HepG2 (cell line): ENCODE results near the gene TOB2. TPM values are rescaled to one million over a fixed set of nuclear protein-coding genes. Genes with fewer than 3 reads are reported as not detected.

Experiments
- BORCS8-MEF2B ChIP-seq: sonication (generic); formaldehyde crosslinking; IDR thresholded peaks from 2 replicates; pipeline ENCODE4 v1.8.0; 2022; ENCODE audit warnings: mild to moderate bottlenecking, missing genetic modification reagents
- CC2D1A ChIP-seq: sonication (generic); formaldehyde crosslinking; IDR thresholded peaks from 2 replicates; pipeline ENCODE4 v1.8.1; 2023; ENCODE audit warnings: mild to moderate bottlenecking, missing genetic modification reagents
- FOXK1 ChIP-seq: sonication (generic); formaldehyde crosslinking; IDR thresholded peaks from 2 replicates; pipeline ENCODE4 v1.4.0; 2020; ENCODE audit warnings: low read depth, missing genetic modification reagents, borderline replicate concordance
- GATAD1 ChIP-seq: IDR thresholded peaks from 2 replicates; pipeline ENCODE4 v1.6.1; 2016; ENCODE audit warnings: missing genetic modification reagents, missing compliant biosample characterization
- PHF20 ChIP-seq: sonication (generic); formaldehyde crosslinking; IDR thresholded peaks from 2 replicates; pipeline ENCODE4 v1.5.0; 2020; ENCODE audit warnings: mild to moderate bottlenecking, missing genetic modification reagents
- PLRG1 ChIP-seq: fragments of 450-650 bp; conservative IDR thresholded peaks from 2 replicates; pipeline ENCODE4 v1.6.1; 2016
- POLR2AphosphoS5 ChIP-seq: IDR thresholded peaks from 2 replicates; pipeline ENCODE4 v1.6.1; 2012; ENCODE audit warnings: low read depth, low read length
- RXRB ChIP-seq: IDR thresholded peaks from 2 replicates; pipeline ENCODE4 v1.6.1; 2016; ENCODE audit warnings: borderline replicate concordance, missing genetic modification reagents, missing compliant biosample characterization
- TBX2 ChIP-seq: sonication (generic); formaldehyde crosslinking; IDR thresholded peaks from 2 replicates; pipeline ENCODE4 v1.5.0; 2020; ENCODE audit warnings: missing genetic modification reagents, mild to moderate bottlenecking, borderline replicate concordance
- ZBTB7B ChIP-seq: sonication (generic); formaldehyde crosslinking; IDR thresholded peaks from 2 replicates; pipeline ENCODE4 v1.4.0; 2020; ENCODE audit warnings: missing genetic modification reagents
- ZNF484 ChIP-seq: sonication (generic); formaldehyde crosslinking; IDR thresholded peaks from 2 replicates; pipeline ENCODE4 v1.5.1; 2020; ENCODE audit warnings: mild to moderate bottlenecking, low read depth, missing genetic modification reagents, borderline replicate concordance
- ZNF629 ChIP-seq: sonication (generic); formaldehyde crosslinking; conservative IDR thresholded peaks from 2 replicates; pipeline ENCODE4 v1.5.0; 2020; ENCODE audit warnings: missing genetic modification reagents
- ZNF761 ChIP-seq: sonication (generic); formaldehyde crosslinking; conservative IDR thresholded peaks from 2 replicates; pipeline ENCODE4 v1.4.0; 2020; ENCODE audit warnings: mild to moderate bottlenecking, missing genetic modification reagents
- ZNF816 ChIP-seq: sonication (generic); formaldehyde crosslinking; IDR thresholded peaks from 2 replicates; pipeline ENCODE4 v1.8.0; 2022; ENCODE audit warnings: missing genetic modification reagents, mild to moderate bottlenecking, borderline replicate concordance
- ZSCAN30 ChIP-seq: sonication (generic); formaldehyde crosslinking; IDR thresholded peaks from 2 replicates; pipeline ENCODE4 v1.5.0; 2020; ENCODE audit warnings: mild to moderate bottlenecking, missing genetic modification reagents
- polyA plus RNA-seq, 8 experiments: library from polyadenylated mRNA; depleted of rRNA in 3 of 8; stranded (reverse) in 7 of 8; unstranded in 1 of 8; fragments of >200 nt; fragmentation: Illumina TruSeq in 4 of 8; extraction: Trizol in 4 of 8; gene quantifications; 2 replicates each; pipeline versions ENCODE4 v1.2.1 to v1.2.3, GENCODE V29; 2011 to 2016; ENCODE audit warnings: low read depth in 4 of 8, missing spikeins in 1 of 8, mixed read lengths in 1 of 8; ENCODE audit not compliant: insufficient read depth in 1 of 8
- total RNA-seq, 5 experiments: library from RNA; depleted of rRNA; stranded (reverse); fragments of >200 nt; fragmentation: Illumina TruSeq; extraction: Trizol; gene quantifications; 2 replicates each; pipeline ENCODE4 v1.2.3, GENCODE V29; 2016; ENCODE audit warnings: low read depth in 1 of 5
- TF ChIP-seq, protein P1 (sequence below): sonication (generic); formaldehyde crosslinking; IDR thresholded peaks from 2 replicates; pipeline ENCODE4 v1.4.0; 2020; ENCODE audit warnings: mild to moderate bottlenecking, missing genetic modification reagents, borderline replicate concordance
- TF ChIP-seq, protein P2 (sequence below): sonication (generic); formaldehyde crosslinking; IDR thresholded peaks from 2 replicates; pipeline ENCODE4 v1.4.0; 2020; ENCODE audit warnings: mild to moderate bottlenecking, missing genetic modification reagents
- TF ChIP-seq, protein P3 (sequence below): sonication (generic); formaldehyde crosslinking; IDR thresholded peaks from 2 replicates; pipeline ENCODE4 v1.5.0; 2020; ENCODE audit warnings: mild to moderate bottlenecking, missing genetic modification reagents, moderate library complexity

The TOB2 gene
- total and polyA plus RNA-seq, 2 of the 13 experiments (the other 11 are each of a cell fraction or from before 2014, with no cell fraction given): 12.2 to 13.7 TPM

- TF ChIP-seq, protein P1, sequence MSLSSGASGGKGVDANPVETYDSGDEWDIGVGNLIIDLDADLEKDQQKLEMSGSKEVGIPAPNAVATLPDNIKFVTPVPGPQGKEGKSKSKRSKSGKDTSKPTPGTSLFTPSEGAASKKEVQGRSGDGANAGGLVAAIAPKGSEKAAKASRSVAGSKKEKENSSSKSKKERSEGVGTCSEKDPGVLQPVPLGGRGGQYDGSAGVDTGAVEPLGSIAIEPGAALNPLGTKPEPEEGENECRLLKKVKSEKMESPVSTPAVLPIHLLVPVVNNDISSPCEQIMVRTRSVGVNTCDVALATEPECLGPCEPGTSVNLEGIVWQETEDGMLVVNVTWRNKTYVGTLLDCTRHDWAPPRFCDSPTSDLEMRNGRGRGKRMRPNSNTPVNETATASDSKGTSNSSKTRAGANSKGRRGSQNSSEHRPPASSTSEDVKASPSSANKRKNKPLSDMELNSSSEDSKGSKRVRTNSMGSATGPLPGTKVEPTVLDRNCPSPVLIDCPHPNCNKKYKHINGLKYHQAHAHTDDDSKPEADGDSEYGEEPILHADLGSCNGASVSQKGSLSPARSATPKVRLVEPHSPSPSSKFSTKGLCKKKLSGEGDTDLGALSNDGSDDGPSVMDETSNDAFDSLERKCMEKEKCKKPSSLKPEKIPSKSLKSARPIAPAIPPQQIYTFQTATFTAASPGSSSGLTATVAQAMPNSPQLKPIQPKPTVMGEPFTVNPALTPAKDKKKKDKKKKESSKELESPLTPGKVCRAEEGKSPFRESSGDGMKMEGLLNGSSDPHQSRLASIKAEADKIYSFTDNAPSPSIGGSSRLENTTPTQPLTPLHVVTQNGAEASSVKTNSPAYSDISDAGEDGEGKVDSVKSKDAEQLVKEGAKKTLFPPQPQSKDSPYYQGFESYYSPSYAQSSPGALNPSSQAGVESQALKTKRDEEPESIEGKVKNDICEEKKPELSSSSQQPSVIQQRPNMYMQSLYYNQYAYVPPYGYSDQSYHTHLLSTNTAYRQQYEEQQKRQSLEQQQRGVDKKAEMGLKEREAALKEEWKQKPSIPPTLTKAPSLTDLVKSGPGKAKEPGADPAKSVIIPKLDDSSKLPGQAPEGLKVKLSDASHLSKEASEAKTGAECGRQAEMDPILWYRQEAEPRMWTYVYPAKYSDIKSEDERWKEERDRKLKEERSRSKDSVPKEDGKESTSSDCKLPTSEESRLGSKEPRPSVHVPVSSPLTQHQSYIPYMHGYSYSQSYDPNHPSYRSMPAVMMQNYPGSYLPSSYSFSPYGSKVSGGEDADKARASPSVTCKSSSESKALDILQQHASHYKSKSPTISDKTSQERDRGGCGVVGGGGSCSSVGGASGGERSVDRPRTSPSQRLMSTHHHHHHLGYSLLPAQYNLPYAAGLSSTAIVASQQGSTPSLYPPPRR: peak; percentile 42; the same call in 1 of the 2 replicates
- peak; percentile 53 for TF ChIP-seq TBX2
- TF ChIP-seq ZNF629 (CRISPR knock-in tag): no peak
- TF ChIP-seq CC2D1A (CRISPR knock-in tag): no peak
- TF ChIP-seq, protein P2, sequence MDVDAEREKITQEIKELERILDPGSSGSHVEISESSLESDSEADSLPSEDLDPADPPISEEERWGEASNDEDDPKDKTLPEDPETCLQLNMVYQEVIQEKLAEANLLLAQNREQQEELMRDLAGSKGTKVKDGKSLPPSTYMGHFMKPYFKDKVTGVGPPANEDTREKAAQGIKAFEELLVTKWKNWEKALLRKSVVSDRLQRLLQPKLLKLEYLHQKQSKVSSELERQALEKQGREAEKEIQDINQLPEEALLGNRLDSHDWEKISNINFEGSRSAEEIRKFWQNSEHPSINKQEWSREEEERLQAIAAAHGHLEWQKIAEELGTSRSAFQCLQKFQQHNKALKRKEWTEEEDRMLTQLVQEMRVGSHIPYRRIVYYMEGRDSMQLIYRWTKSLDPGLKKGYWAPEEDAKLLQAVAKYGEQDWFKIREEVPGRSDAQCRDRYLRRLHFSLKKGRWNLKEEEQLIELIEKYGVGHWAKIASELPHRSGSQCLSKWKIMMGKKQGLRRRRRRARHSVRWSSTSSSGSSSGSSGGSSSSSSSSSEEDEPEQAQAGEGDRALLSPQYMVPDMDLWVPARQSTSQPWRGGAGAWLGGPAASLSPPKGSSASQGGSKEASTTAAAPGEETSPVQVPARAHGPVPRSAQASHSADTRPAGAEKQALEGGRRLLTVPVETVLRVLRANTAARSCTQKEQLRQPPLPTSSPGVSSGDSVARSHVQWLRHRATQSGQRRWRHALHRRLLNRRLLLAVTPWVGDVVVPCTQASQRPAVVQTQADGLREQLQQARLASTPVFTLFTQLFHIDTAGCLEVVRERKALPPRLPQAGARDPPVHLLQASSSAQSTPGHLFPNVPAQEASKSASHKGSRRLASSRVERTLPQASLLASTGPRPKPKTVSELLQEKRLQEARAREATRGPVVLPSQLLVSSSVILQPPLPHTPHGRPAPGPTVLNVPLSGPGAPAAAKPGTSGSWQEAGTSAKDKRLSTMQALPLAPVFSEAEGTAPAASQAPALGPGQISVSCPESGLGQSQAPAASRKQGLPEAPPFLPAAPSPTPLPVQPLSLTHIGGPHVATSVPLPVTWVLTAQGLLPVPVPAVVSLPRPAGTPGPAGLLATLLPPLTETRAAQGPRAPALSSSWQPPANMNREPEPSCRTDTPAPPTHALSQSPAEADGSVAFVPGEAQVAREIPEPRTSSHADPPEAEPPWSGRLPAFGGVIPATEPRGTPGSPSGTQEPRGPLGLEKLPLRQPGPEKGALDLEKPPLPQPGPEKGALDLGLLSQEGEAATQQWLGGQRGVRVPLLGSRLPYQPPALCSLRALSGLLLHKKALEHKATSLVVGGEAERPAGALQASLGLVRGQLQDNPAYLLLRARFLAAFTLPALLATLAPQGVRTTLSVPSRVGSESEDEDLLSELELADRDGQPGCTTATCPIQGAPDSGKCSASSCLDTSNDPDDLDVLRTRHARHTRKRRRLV (CRISPR knock-in tag): peak; percentile 82
- TF ChIP-seq BORCS8-MEF2B (CRISPR knock-in tag): peak; percentile 21; the same call in 1 of the 2 replicates
- peak; percentile 84 for TF ChIP-seq GATAD1 (CRISPR knock-in tag)
- 0 out of 2 replicates have a peak, but pooled peaks have one; percentile 38 for TF ChIP-seq ZNF761 (CRISPR knock-in tag)
- no peak for TF ChIP-seq ZNF484 (CRISPR knock-in tag)
- TF ChIP-seq PLRG1: no peak
- no peak for TF ChIP-seq PHF20 (CRISPR knock-in tag)
- no peak for TF ChIP-seq ZSCAN30 (CRISPR knock-in tag)
- TF ChIP-seq FOXK1 (CRISPR knock-in tag): peak; percentile 16; the same call in 1 of the 2 replicates
- TF ChIP-seq ZNF816 (CRISPR knock-in tag): 0 out of 2 replicates have a peak, but pooled peaks have one; percentile 19
- peak; percentile 83 for TF ChIP-seq ZBTB7B
- TF ChIP-seq, protein P3, sequence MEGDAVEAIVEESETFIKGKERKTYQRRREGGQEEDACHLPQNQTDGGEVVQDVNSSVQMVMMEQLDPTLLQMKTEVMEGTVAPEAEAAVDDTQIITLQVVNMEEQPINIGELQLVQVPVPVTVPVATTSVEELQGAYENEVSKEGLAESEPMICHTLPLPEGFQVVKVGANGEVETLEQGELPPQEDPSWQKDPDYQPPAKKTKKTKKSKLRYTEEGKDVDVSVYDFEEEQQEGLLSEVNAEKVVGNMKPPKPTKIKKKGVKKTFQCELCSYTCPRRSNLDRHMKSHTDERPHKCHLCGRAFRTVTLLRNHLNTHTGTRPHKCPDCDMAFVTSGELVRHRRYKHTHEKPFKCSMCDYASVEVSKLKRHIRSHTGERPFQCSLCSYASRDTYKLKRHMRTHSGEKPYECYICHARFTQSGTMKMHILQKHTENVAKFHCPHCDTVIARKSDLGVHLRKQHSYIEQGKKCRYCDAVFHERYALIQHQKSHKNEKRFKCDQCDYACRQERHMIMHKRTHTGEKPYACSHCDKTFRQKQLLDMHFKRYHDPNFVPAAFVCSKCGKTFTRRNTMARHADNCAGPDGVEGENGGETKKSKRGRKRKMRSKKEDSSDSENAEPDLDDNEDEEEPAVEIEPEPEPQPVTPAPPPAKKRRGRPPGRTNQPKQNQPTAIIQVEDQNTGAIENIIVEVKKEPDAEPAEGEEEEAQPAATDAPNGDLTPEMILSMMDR: no peak
- peak; percentile 52 for TF ChIP-seq POLR2AphosphoS5
- peak; percentile 27; the same call in 1 of the 2 replicates for TF ChIP-seq RXRB (CRISPR knock-in tag)
Observed at GRCh38 chr22:41444360-41445128, 2.1 kb downstream of the TOB2 start (continued).
